ENCODE data around the gene GREM2.

- TF ChIP-seq CTCF (IDR thresholded peaks at IDR 0.05) = no peak
- no peak for TF ChIP-seq JUN (CRISPR knock-in tag; IDR thresholded peaks at IDR 0.05)
- TF ChIP-seq TEAD1 (CRISPR knock-in tag; IDR thresholded peaks at IDR 0.05) = no peak
- no peak for TF ChIP-seq MAX (CRISPR knock-in tag; IDR thresholded peaks at IDR 0.05)
- TF ChIP-seq IRF2 (CRISPR knock-in tag; IDR thresholded peaks at IDR 0.05; ENCODE audit: borderline replicate concordance, low read depth) = no peak
- TF ChIP-seq ESRRA (CRISPR knock-in tag; IDR thresholded peaks at IDR 0.05; ENCODE audit: borderline replicate concordance) = no peak
- TF ChIP-seq ZNF317 (CRISPR knock-in tag; IDR thresholded peaks at IDR 0.05; ENCODE audit: borderline replicate concordance, low read depth) = no peak
- no peak for TF ChIP-seq TEAD4 (CRISPR knock-in tag; IDR thresholded peaks at IDR 0.05)
- no peak for TF ChIP-seq USF2 (CRISPR knock-in tag; IDR thresholded peaks at IDR 0.05)
- no peak for TF ChIP-seq CREB1 (CRISPR knock-in tag; IDR thresholded peaks at IDR 0.05)
- TF ChIP-seq ZMAT4 (CRISPR knock-in tag; IDR thresholded peaks at IDR 0.05) = no peak
- TF ChIP-seq ZNF423 (CRISPR knock-in tag; IDR thresholded peaks at IDR 0.05) = no peak
Observed at GRCh38 chr1:240508950-240509349, 103.0 kb downstream of the GREM2 start.

Data from WTC11 (cell line).